ENCODE results near the gene NKAIN1.

DNA sequence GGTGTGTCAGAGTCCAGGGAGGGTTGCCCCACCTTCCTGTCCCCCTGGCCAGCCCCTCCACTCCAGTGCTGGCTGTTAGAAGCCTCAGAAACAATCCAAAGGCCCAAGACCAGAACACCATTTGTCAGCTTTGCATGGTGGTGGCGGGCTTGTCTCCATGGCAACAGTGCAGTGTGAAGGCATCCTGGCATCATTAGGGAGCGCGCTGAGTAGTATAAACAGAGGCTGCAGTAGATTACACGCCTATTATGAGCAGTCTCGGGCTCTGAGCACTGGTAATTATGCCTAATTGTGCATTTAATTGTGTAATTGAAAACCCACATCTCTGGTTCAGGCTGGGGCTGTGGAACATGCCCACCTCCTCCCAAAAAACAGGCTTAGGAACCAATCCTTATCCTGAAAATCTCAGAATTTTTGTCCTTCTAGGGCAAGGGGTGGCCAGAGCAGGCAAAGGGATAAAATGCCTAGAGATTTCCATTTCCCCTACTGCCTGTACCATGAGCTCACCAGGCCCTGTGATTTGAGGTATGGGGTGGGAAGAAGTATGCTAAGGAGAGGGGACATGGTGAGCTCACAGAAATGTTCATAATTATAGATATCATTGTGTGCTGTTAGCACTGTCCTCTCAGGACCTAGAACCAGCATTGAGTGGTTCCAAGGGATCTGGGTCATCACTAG is 11.7 kb downstream of the NKAIN1 start:
- TF ChIP-seq, protein P1, sequence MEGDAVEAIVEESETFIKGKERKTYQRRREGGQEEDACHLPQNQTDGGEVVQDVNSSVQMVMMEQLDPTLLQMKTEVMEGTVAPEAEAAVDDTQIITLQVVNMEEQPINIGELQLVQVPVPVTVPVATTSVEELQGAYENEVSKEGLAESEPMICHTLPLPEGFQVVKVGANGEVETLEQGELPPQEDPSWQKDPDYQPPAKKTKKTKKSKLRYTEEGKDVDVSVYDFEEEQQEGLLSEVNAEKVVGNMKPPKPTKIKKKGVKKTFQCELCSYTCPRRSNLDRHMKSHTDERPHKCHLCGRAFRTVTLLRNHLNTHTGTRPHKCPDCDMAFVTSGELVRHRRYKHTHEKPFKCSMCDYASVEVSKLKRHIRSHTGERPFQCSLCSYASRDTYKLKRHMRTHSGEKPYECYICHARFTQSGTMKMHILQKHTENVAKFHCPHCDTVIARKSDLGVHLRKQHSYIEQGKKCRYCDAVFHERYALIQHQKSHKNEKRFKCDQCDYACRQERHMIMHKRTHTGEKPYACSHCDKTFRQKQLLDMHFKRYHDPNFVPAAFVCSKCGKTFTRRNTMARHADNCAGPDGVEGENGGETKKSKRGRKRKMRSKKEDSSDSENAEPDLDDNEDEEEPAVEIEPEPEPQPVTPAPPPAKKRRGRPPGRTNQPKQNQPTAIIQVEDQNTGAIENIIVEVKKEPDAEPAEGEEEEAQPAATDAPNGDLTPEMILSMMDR (IDR thresholded peaks at IDR 0.05): no peak
- TF ChIP-seq POLR2A (IDR thresholded peaks at IDR 0.05): no peak

Measured in body of pancreas (tissue), 4 donors.